ENCODE measurements around the gene SESN1.

SESN1 gene

GRCh38 chr6:108948181-108948661 is 146.4 kb downstream of the SESN1 start:
- 93 to 96% methylated on average over 6 to 7 of the region's 7 CpGs for WGBS, 2 experiments (ENCODE audit: insufficient coverage in 2 of 2)
- H3K4me3 ChIP-seq (ENCODE audit: extremely low read depth, insufficient read depth, low read length, poor library complexity, severe bottlenecking) = no peak overlapping the region

GRCh38 chr6:108947114-108947854 is 147.4 kb downstream of the SESN1 start:
- H3K9me3 ChIP-seq (ENCODE audit: control insufficient read depth, low read length) = no peaks in the 10 kb centered on the region
- H3K4me3 ChIP-seq (ENCODE audit: extremely low read depth, insufficient read depth, low read length, poor library complexity, severe bottlenecking) = no peak overlapping the region
- WGBS, 2 experiments (ENCODE audit: insufficient coverage in 2 of 2) = 89 to 100% methylated on average over 2 of the region's 5 CpGs
- no peak overlapping the region for H3K27ac ChIP-seq (ENCODE audit: low read depth, low read length, severe bottlenecking)
- H3K36me3 ChIP-seq (ENCODE audit: control insufficient read depth, insufficient read depth, low read length) = no peaks in the 10 kb centered on the region
- H3K4me1 ChIP-seq (ENCODE audit: control insufficient read depth, insufficient read depth, low read length, poor library complexity, severe bottlenecking) = peaks cover 8% of the 10 kb centered on the region

More at GRCh38 chr6:108948181-108948661, 146.4 kb downstream of the SESN1 start:
- Histone ChIP-seq H3K9me3 (ENCODE audit: control insufficient read depth, low read length) (no peaks in the 10 kb centered on the region), H3K4me1 (ENCODE audit: control insufficient read depth, insufficient read depth, low read length, poor library complexity, severe bottlenecking) (peaks cover 8% of the 10 kb centered on the region), H3K36me3 (ENCODE audit: control insufficient read depth, insufficient read depth, low read length) (no peaks in the 10 kb centered on the region), H3K27ac (ENCODE audit: low read depth, low read length, severe bottlenecking) (no peak overlapping the region)

- Histone ChIP-seq H3K4me3 (ENCODE audit: extremely low read depth, insufficient read depth, low read length, poor library complexity, severe bottlenecking) (no peak overlapping the region), H3K27ac (ENCODE audit: low read depth, low read length, severe bottlenecking) (no peak overlapping the region), H3K9me3 (ENCODE audit: control insufficient read depth, low read length) (no peaks in the 10 kb centered on the region), H3K36me3 (ENCODE audit: control insufficient read depth, insufficient read depth, low read length) (no peaks in the 10 kb centered on the region), H3K4me1 (ENCODE audit: control insufficient read depth, insufficient read depth, low read length, poor library complexity, severe bottlenecking) (peaks cover 8% of the 10 kb centered on the region)
- 83 to 93% methylated on average over 3 of the region's 3 CpGs for WGBS, 2 experiments (ENCODE audit: insufficient coverage in 2 of 2)
These were observed 148.0 kb downstream of the SESN1 start for GRCh38 chr6:108946695-108947094.

GRCh38 chr6:108945681-108946159 is 148.9 kb downstream of the SESN1 start:
- peaks cover 8% of the 10 kb centered on the region for H3K4me1 ChIP-seq (ENCODE audit: control insufficient read depth, insufficient read depth, low read length, poor library complexity, severe bottlenecking)
- 87 to 91% methylated on average over 10 of the region's 10 CpGs for WGBS, 2 experiments (ENCODE audit: insufficient coverage in 2 of 2)
- H3K27ac ChIP-seq (ENCODE audit: low read depth, low read length, severe bottlenecking) = no peak overlapping the region
- H3K9me3 ChIP-seq (ENCODE audit: control insufficient read depth, low read length) = no peaks in the 10 kb centered on the region
- no peaks in the 10 kb centered on the region for H3K36me3 ChIP-seq (ENCODE audit: control insufficient read depth, insufficient read depth, low read length)
- H3K4me3 ChIP-seq (ENCODE audit: extremely low read depth, insufficient read depth, low read length, poor library complexity, severe bottlenecking) = no peak overlapping the region

- Histone ChIP-seq H3K36me3 (ENCODE audit: control insufficient read depth, insufficient read depth, low read length) (no peaks in the 10 kb centered on the region), H3K4me1 (ENCODE audit: control insufficient read depth, insufficient read depth, low read length, poor library complexity, severe bottlenecking) (peaks cover 8% of the 10 kb centered on the region), H3K27ac (ENCODE audit: low read depth, low read length, severe bottlenecking) (no peak overlapping the region), H3K9me3 (ENCODE audit: control insufficient read depth, low read length) (no peaks in the 10 kb centered on the region), H3K4me3 (ENCODE audit: extremely low read depth, insufficient read depth, low read length, poor library complexity, severe bottlenecking) (no peak overlapping the region)
- WGBS, 2 experiments (ENCODE audit: insufficient coverage in 2 of 2) = 87 to 96% methylated on average over 4 to 5 of the region's 12 CpGs
These were observed 149.7 kb downstream of the SESN1 start for GRCh38 chr6:108944707-108945680.

- 75 to 83% methylated on average over 1 of the region's 1 CpG for WGBS, 2 experiments (ENCODE audit: insufficient coverage in 2 of 2)
- Histone ChIP-seq H3K27ac (ENCODE audit: low read depth, low read length, severe bottlenecking) (no peak overlapping the region), H3K36me3 (ENCODE audit: control insufficient read depth, insufficient read depth, low read length) (no peaks in the 10 kb centered on the region), H3K4me3 (ENCODE audit: extremely low read depth, insufficient read depth, low read length, poor library complexity, severe bottlenecking) (no peak overlapping the region), H3K9me3 (ENCODE audit: control insufficient read depth, low read length) (no peaks in the 10 kb centered on the region), H3K4me1 (ENCODE audit: control insufficient read depth, insufficient read depth, low read length, poor library complexity, severe bottlenecking) (peaks cover 8% of the 10 kb centered on the region)
These were observed 150.6 kb downstream of the SESN1 start for GRCh38 chr6:108944071-108944470.

GRCh38 chr6:108942556-108943492 is 151.8 kb downstream of the SESN1 start:
- no peak overlapping the region for H3K27ac ChIP-seq (ENCODE audit: low read depth, low read length, severe bottlenecking)
- no peak overlapping the region for H3K4me3 ChIP-seq (ENCODE audit: extremely low read depth, insufficient read depth, low read length, poor library complexity, severe bottlenecking)
- H3K36me3 ChIP-seq (ENCODE audit: control insufficient read depth, insufficient read depth, low read length) = no peaks in the 10 kb centered on the region
- WGBS, 2 experiments (ENCODE audit: insufficient coverage in 2 of 2) = 80% methylated on average over 1 of the region's 9 CpGs; no CpG with 5 or more reads in 1 of the 2 experiments
- no peaks in the 10 kb centered on the region for H3K9me3 ChIP-seq (ENCODE audit: control insufficient read depth, low read length)
- H3K4me1 ChIP-seq (ENCODE audit: control insufficient read depth, insufficient read depth, low read length, poor library complexity, severe bottlenecking) = peaks cover 5% of the 10 kb centered on the region

- Histone ChIP-seq H3K27ac (ENCODE audit: low read depth, low read length, severe bottlenecking) (no peak overlapping the region), H3K9me3 (ENCODE audit: control insufficient read depth, low read length) (no peaks in the 10 kb centered on the region), H3K4me1 (ENCODE audit: control insufficient read depth, insufficient read depth, low read length, poor library complexity, severe bottlenecking) (peaks cover 5% of the 10 kb centered on the region), H3K36me3 (ENCODE audit: control insufficient read depth, insufficient read depth, low read length) (no peaks in the 10 kb centered on the region), H3K4me3 (ENCODE audit: extremely low read depth, insufficient read depth, low read length, poor library complexity, severe bottlenecking) (no peak overlapping the region)
- WGBS, 2 experiments (ENCODE audit: insufficient coverage in 2 of 2) = 100% methylated on average over 2 of the region's 2 CpGs; no CpG with 5 or more reads in 1 of the 2 experiments
These were observed 152.8 kb downstream of the SESN1 start for GRCh38 chr6:108941859-108942258.

- Histone ChIP-seq H3K4me3 (ENCODE audit: extremely low read depth, insufficient read depth, low read length, poor library complexity, severe bottlenecking) (no peak overlapping the region), H3K4me1 (ENCODE audit: control insufficient read depth, insufficient read depth, low read length, poor library complexity, severe bottlenecking) (peaks cover 5% of the 10 kb centered on the region), H3K9me3 (ENCODE audit: control insufficient read depth, low read length) (no peaks in the 10 kb centered on the region), H3K36me3 (ENCODE audit: control insufficient read depth, insufficient read depth, low read length) (no peaks in the 10 kb centered on the region), H3K27ac (ENCODE audit: low read depth, low read length, severe bottlenecking) (no peak overlapping the region)
- WGBS, 2 experiments (ENCODE audit: insufficient coverage in 2 of 2) = no CpG with 5 or more reads among the region's 1 CpG
These were observed 153.4 kb downstream of the SESN1 start for GRCh38 chr6:108941281-108941680.

GRCh38 chr6:108940741-108941140 is 153.9 kb downstream of the SESN1 start:
- no peak overlapping the region for H3K27ac ChIP-seq (ENCODE audit: low read depth, low read length, severe bottlenecking)
- WGBS, 2 experiments (ENCODE audit: insufficient coverage in 2 of 2) = 89% methylated on average over 4 of the region's 5 CpGs; no CpG with 5 or more reads in 1 of the 2 experiments
- H3K9me3 ChIP-seq (ENCODE audit: control insufficient read depth, low read length) = no peaks in the 10 kb centered on the region
- H3K4me3 ChIP-seq (ENCODE audit: extremely low read depth, insufficient read depth, low read length, poor library complexity, severe bottlenecking) = no peak overlapping the region
- peaks cover 5% of the 10 kb centered on the region for H3K4me1 ChIP-seq (ENCODE audit: control insufficient read depth, insufficient read depth, low read length, poor library complexity, severe bottlenecking)
- no peaks in the 10 kb centered on the region for H3K36me3 ChIP-seq (ENCODE audit: control insufficient read depth, insufficient read depth, low read length)

All from mesodermal cell (in vitro differentiated cells).